Right cardiac atrium (tissue), 5 donors: Measurements from ENCODE around the gene YPEL3. TPM values are rescaled to one million over a fixed set of nuclear protein-coding genes. Genes with fewer than 3 reads are reported as not detected.

Experiments
- ATAC-seq, 2 donors: fragments of 200-7000 bp; cut with Tn5 transposase; one replicate each; pipeline versions ENCODE4 v1.8.0 to v1.9.1; 2020; ENCODE audit warnings: moderate library complexity in 2 of 2, mild to moderate bottlenecking in 1 of 2
- DNase-seq, 3 donors: peaks; one replicate each; pipeline ENCODE4 v3.0.0-alpha.2; 2020
- H3K27ac ChIP-seq: one replicate; pipeline ENCODE4 v1.5.1; 2013; ENCODE audit warnings: mild to moderate bottlenecking, low read length, control low read depth, moderate library complexity
- H3K27me3 ChIP-seq: one replicate; pipeline ENCODE4 v1.6.1; 2013; ENCODE audit not compliant: control insufficient read depth, insufficient read depth
- H3K4me1 ChIP-seq: one replicate; pipeline ENCODE4 v1.6.1; 2013; ENCODE audit warnings: low read length; ENCODE audit not compliant: control insufficient read depth, insufficient read depth
- H3K4me3 ChIP-seq: one replicate; pipeline ENCODE4 v1.5.1; 2013; ENCODE audit warnings: low read length, control low read depth
- H3K9me3 ChIP-seq: one replicate; pipeline ENCODE4 v1.6.1; 2013; ENCODE audit warnings: low read length; ENCODE audit not compliant: control insufficient read depth
- WGBS: extraction: QIAGEN DNeasy Blood & Tissue Kit; methylation state at CpG from one replicate; pipeline ENCODE4 v1.1.7; 2013; 5-methylcytosine and 5-hydroxymethylcytosine counted together
- intact Hi-C, 4 donors: fragments of 100-400 bp; cut with DNase I; formaldehyde crosslinking; loops; one replicate each; pipeline versions ENCODE4 v1.11.0 to v1.14.0; 2022 to 2023
- polyA plus RNA-seq: library from polyadenylated mRNA; stranded (reverse); fragments of 200-250 nt; gene quantifications from one replicate; pipeline ENCODE4 v1.2.3, GENCODE V29; 2013
- total RNA-seq, 4 donors: library from RNA; stranded (reverse); fragmentation: NEBNext Ultra II Directional; extraction: Animal tissue kit (Norgen Biotek cat#: 25700); gene quantifications; one replicate each; pipeline ENCODE4 v1.2.1, GENCODE V29; 2021
- donor health status: healthy with polysubstance abuse.
- donor health status: DM: no; HTN: yes; CAD: no.
- donor health status: DM: no; HTN: no; CAD: no.
- donor health status: DM: no; HTN: yes; CAD: no; lungs with severe emphysema.
- donor health status: DM: yes; HTN: yes; CAD: no.

The YPEL3 gene
- total and polyA plus RNA-seq, 5 donors, result 54.4 to 118 (median 71.8) TPM

GRCh38 chr16:30067584-30067916 lies 28.5 kb downstream of the YPEL3 start:
- H3K4me3 ChIP-seq, result peak overlapping the region; percentile 79
- intact Hi-C loops, result no loop called here
- no peaks in the 10 kb centered on the region for H3K27me3 ChIP-seq

DNA sequence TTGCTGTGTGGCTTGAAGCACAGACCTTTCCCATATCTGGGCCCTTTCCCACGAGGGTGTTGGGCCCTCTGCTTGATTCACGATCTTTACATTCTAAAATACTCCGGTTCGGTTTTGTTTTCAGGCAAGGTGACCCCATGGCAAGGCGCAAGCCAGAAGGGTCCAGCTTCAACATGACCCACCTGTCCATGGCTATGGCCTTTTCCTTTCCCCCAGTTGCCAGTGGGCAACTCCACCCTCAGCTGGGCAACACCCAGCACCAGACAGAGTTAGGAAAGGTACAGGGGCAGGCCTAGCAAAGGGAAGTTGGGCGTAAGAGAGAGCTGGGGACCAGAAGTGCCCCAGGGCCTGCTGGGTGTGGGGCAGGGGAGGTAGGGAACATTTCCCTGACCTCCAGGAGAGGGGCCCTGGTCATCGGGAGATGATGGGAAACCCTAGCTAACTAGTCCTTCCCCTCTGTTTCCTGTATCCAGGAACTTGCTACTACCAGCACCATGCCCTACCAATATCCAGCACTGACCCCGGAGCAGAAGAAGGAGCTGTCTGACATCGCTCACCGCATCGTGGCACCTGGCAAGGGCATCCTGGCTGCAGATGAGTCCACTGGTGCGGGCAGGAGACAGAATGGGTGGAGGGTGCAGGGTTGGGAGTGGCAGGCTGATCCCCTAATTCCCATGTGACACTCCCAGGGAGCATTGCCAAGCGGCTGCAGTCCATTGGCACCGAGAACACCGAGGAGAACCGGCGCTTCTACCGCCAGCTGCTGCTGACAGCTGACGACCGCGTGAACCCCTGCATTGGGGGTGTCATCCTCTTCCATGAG lies 29.0 kb downstream of the YPEL3 start:
- Histone ChIP-seq H3K4me3 (peak overlapping the region; percentile 79), H3K27ac (peak overlapping the region; percentile 98), H3K4me1 (peaks cover 19% of the 10 kb centered on the region), H3K27me3 (no peaks in the 10 kb centered on the region), H3K9me3 (no peaks in the 10 kb centered on the region)
- 29% methylated on average over 21 of the region's 21 CpGs for WGBS
- peak; percentile 63 to 83 (median 83) for DNase-seq
- intact Hi-C loops, result no loop called here
- ATAC-seq, result no peak

More at GRCh38 chr16:30067584-30067916, 28.5 kb downstream of the YPEL3 start:
- no peak for DNase-seq
- H3K9me3 ChIP-seq, result no peaks in the 10 kb centered on the region
- ATAC-seq, result no peak
- peaks cover 19% of the 10 kb centered on the region for H3K4me1 ChIP-seq
- WGBS, result 51% methylated on average over 6 of the region's 6 CpGs
- H3K27ac ChIP-seq, result peak overlapping the region; percentile 98

DNA sequence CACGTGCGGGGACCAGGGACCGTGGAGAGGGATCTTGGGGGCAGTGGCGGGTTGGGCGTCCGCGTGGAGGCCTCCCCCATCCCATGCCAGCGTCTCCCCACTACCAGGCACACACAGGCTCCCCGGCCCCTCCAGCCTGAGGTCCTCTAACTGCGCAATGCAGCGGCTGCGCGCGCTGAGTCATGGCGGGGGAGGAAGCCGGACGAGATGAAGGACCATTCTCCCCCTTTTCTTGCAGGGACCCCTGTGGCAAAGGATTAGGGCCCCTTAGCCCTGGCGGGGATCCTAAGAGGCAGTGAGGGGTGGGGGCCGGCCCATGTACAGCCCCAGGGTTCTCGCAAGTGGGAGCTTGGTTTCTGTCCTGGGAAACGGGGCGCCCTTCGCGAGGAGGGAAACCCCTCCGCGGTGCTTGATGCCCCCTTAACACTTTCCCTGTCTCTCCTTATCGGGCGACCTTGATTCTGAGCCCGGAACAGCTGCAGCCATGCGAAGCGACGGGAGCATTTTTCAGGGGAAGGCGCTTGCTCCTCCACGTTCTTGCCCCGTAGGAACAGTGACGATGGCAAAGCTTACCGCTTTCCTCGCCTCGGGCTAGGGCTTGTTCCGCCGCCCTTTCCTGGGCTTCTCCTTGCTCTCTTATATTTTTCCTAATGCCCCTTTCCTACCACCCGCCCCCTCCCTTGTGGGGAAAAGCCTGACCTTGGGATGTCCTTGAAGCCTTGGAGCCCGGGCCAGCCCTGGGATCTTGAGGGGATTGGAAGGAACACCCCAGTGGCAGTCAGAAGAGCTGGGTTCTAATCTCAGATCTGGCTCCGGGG lies 29.9 kb downstream of the YPEL3 start:
- DNase-seq, result peak in 1 of 3 donors; percentile 28
- Histone ChIP-seq H3K27ac (peak overlapping the region; percentile 98), H3K4me3 (peak overlapping the region; percentile 79), H3K4me1 (peaks cover 19% of the 10 kb centered on the region), H3K27me3 (no peaks in the 10 kb centered on the region), H3K9me3 (no peaks in the 10 kb centered on the region)
- under 1% methylated on average over 44 of the region's 44 CpGs for WGBS
- intact Hi-C loops, result no loop called here
- peak in 1 of 2 donors; percentile 17 for ATAC-seq

DNA sequence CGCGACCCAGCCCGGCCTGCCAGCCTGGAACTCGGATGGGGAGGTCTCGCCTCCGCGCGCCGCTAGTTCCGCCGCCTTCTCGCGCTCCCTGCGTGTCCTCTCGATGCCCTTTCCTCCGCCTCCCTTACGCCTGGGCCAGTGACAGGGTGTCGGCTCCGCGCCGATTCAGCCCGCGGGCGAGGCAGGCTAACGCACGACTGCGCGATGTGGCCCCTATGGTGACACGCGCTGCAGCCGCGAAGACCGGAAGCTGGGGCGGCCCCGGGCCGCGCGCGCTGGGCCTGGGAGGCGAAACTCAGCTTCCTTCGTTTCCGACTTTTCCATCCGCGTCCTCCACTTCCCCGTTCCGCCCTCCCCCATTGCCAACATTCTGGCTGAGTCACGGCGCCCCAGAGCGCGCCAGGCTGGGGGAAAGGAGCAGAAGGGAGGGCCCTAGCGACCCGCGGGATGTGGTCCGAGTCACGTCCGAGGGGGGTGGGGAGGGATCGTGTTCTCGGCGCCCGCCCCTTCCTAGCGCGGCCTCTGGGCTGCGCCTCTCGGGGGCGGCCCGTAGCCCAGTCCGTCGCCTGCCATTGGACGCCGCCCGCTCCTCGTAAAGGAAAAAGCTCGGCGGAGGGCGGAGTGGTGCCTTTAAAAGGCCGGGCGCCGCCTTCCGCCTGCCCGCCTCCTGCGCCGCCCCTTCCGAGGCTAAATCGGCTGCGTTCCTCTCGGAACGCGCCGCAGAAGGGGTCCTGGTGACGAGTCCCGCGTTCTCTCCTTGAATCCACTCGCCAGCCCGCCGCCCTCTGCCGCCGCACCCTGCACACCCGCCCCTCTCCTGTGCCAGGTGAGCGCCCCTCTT lies 30.7 kb downstream of the YPEL3 start, which contains the start of gene ALDOA:
Gene ALDOA, plus strand, starts transcription at position 659 of the 841 bp plus-strand sequence. CDS start 1,138 bp downstream, outside the sequence.
- DNase-seq, result peak; percentile 99
- Histone ChIP-seq H3K4me1 (peaks cover 19% of the 10 kb centered on the region), H3K9me3 (no peaks in the 10 kb centered on the region), H3K27ac (peak within 1 kb of the TSS; percentile 98), H3K4me3 (peak within 1 kb of the TSS; percentile 82), H3K27me3 (no peaks in the 10 kb centered on the region)
- peak; percentile 93 for ATAC-seq
- intact Hi-C loops, result no loop called here
- WGBS, result under 1% methylated on average over 99 of the region's 99 CpGs

- intact Hi-C loops, result no loop called here
- DNase-seq, result no peak
These were observed 31.3 kb downstream of the YPEL3 start for GRCh38 chr16:30064729-30065101.

GRCh38 chr16:30063893-30064728 lies 31.9 kb downstream of the YPEL3 start:
- Histone ChIP-seq H3K27ac (peak overlapping the region; percentile 86), H3K4me3 (peak overlapping the region; percentile 82), H3K27me3 (no peaks in the 10 kb centered on the region), H3K4me1 (peaks cover 12% of the 10 kb centered on the region), H3K9me3 (no peaks in the 10 kb centered on the region)
- intact Hi-C loops, result no loop called here
- peak; percentile 82 to 91 (median 90) for DNase-seq
- 5% methylated on average over 27 of the region's 27 CpGs for WGBS
- ATAC-seq, result peak; percentile 49 to 52

More at GRCh38 chr16:30064729-30065101, 31.3 kb downstream of the YPEL3 start:
- Histone ChIP-seq H3K27ac (peak overlapping the region; percentile 86), H3K9me3 (no peaks in the 10 kb centered on the region), H3K4me1 (peaks cover 18% of the 10 kb centered on the region), H3K4me3 (peak overlapping the region; percentile 82), H3K27me3 (no peaks in the 10 kb centered on the region)
- peak in 1 of 2 donors; percentile 1 for ATAC-seq
- under 1% methylated on average over 25 of the region's 25 CpGs for WGBS

- peak overlapping the region; percentile 82 for H3K4me3 ChIP-seq
- H3K27me3 ChIP-seq, result no peaks in the 10 kb centered on the region
- WGBS, result 48% methylated on average over 12 of the region's 12 CpGs
- intact Hi-C loops, result no loop called here
- peak in 1 of 3 donors; percentile 14 for DNase-seq
- H3K4me1 ChIP-seq, result peaks cover 6% of the 10 kb centered on the region
- no peak for ATAC-seq
- H3K9me3 ChIP-seq, result no peaks in the 10 kb centered on the region
- peak overlapping the region; percentile 86 for H3K27ac ChIP-seq
These were observed 32.6 kb downstream of the YPEL3 start for GRCh38 chr16:30063278-30063892.

DNA sequence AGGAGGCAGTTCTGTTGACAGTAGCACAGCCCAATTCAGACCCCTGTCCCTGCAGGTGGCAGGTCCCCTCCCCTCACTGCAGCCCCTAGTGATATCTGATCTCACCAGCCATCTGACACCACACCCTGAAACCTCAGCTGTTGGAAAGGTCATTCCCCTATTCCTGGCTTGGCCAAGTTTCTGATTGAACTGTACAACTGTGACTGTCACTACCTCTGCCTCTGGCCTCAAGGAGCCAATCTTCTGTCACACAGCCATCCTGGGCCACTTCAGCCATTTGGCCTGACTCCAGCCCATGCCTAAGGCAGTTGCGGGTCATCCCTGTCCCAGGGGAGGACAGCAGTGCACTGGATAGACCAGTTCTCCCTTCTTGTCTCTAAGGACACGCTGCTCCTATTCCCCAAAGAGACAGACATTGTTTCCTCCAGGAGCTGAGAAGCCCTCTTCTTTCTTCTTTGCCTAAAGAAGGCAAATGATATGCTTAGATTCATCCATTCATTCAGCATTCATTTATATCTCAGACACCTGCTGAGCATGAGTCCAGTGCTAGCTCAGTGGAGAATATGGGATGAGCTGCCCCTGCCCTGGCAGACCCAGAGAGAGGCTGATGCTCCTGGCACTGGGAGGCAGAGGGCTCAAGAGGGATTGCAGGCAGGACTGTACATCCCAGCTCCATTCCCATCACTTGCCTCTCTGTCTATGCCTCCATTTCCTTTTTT lies 35.0 kb downstream of the YPEL3 start:
- DNase-seq (peak in 2 of 3 donors; percentile 81 to 83), ATAC-seq (no peak)
- Histone ChIP-seq H3K27me3 (no peaks in the 10 kb centered on the region), H3K9me3 (no peaks in the 10 kb centered on the region), H3K4me3 (no peak overlapping the region), H3K4me1 (peaks cover 6% of the 10 kb centered on the region), H3K27ac (peak overlapping the region; percentile 31)
- intact Hi-C loops, result no loop called here
- WGBS, result 51% methylated on average over 2 of the region's 2 CpGs

GRCh38 chr16:30060346-30060745 lies 35.7 kb downstream of the YPEL3 start:
- DNase-seq, result no peak
- H3K4me1 ChIP-seq, result peaks cover 6% of the 10 kb centered on the region
- no peaks in the 10 kb centered on the region for H3K27me3 ChIP-seq
- 80% methylated on average over 4 of the region's 4 CpGs for WGBS
- no peaks in the 10 kb centered on the region for H3K9me3 ChIP-seq
- no peak overlapping the region for H3K4me3 ChIP-seq
- intact Hi-C loops, result no loop called here
- H3K27ac ChIP-seq, result peak overlapping the region; percentile 18
- no peak for ATAC-seq
